ENCODE measurements around the gene GRIK4.

GRIK4 gene

DNA sequence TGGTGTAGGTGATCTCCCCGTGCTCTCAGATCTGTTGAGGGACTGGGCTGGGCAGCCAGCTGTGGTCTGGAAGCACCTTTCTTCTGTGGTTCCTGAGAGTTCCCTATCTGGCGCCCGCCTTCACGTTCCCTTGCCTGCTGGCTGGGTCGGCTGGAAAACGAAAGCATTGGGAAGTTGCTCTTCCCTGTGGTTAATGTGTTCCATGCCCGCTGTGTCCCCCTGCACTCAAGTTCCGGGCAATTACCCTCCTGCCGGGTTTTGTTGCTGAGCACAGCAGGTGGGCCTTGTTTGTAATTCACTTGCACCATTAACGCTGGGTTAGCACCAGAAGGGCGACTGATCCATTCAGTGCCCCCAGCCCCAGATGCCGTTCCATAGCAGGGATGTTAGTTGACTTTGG lies 134.1 kb downstream of the GRIK4 start:
- DNase-seq = no peak

- no peak for DNase-seq
Measured at GRCh38 chr11:120646206-120646605, 134.7 kb downstream of the GRIK4 start.

DNA sequence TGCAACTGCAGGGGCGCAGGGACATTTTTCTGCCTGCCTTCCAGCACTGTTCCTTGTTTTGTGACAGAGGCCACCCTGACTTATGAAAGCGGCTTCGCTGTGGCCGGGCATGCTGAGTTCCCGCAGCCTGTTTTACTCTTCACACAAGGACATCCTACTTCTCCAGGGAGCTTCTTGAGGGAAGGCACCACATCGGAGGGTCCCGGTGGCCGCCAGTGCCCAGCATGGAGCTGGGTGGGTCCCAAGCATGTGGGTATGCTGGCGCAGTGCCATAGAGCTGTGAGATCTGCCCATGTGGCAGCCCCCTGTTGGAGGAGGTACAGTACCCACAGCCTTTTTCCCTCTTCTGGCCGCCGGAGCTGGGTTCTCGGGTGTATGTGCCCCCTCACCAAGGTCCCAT lies 136.1 kb downstream of the GRIK4 start:
- DNase-seq = no peak

GRCh38 chr11:120648771-120649170 lies 137.2 kb downstream of the GRIK4 start:
- no peak for DNase-seq

DNA sequence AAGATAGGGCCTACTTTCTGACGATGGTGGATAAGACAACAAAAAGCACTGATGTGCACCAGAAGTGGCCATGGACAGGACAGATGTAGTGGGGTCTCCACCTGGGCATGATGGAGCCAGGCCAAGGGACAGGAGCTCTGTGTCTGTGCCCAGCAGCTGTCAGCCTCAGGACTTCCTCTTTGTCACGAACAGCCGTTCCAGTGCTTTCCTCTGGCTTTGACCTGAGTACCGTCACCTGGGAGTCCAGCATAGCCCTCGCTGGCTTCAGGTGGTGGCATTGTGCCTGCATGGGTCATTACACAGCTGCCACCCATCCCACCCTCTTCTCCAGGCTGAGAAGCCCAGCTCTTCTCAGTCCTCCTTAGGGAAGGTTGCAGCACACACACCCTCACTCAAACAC lies 137.8 kb downstream of the GRIK4 start:
- DNase-seq = no peak

GRCh38 chr11:120651396-120651795 lies 139.8 kb downstream of the GRIK4 start:
- DNase-seq = no peak

DNA sequence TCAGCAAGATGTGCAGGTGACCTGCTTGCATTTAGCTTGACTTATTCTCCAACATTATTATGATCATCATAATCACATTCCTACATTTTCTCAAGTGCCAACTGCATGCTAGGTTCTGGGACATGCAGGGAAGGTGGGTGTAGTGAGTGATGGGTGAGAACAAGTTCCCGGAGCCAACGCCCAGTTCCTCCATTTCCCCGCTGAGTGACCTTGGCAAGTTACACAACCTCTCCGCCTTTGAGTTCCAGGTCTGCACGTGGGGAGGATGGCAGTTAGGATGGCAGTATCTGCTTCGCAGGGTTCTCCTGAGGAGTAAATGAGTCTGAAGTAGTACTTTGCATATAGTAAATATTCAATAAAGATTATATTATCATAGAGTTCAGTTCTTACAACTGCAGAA lies 140.3 kb downstream of the GRIK4 start:
- DNase-seq = no peak

- no peak for DNase-seq
Measured at GRCh38 chr11:120652705-120653335, 141.3 kb downstream of the GRIK4 start.

DNA sequence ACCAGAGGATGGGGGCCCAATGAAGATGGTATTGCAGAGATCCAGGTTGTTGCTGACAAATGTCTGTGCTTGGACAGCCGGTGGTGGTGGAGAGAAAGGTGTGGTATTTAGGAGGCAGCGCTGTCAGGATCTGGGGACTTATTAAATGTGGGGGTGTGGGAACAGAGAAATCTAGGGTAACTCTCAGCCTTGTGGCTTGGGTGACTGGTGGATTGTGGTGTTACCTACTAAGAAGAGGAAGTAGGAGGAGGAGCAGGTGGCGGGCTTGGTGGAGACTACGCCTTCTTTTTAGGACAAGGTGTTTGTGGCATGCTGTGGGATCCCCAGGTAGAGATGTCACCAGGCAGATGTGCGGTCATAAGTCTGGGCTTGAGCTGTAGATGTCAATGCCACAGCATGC lies 144.0 kb downstream of the GRIK4 start:
- DNase-seq = no peak

DNA sequence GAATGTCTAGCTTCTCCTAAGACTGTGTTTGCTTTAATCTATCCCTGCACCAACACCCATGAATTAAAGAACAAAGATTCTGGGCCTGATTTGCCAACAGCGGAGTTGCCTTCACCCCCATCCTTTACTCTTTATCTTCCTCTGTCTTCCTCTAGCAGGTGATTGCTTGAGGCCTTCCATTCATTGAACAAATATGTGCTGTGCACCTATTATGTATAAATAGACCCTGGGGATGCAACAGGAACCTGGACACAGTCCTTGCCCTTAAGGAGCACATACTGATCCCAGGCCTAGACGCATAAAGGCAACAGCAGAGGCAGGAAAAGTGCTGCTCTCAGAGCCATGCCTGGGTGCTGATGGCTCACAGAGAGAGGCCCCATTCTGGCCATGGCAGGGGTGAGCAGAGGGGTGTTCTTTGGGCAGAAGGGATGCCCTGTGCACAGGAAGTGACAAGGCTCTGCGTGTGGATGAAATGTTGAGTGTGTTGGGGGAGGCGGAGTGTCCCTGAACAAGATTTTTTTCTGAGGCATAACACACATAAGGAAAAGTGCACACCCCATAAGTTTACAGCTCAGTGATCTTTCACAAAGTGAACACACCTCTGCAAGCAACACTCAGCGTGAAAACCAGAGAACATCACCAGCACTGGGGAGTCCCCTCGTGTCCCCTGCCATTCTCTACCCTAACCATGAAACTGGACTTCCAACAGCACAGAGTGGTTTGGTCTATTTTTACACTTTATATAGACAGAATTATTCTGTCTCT lies 145.9 kb downstream of the GRIK4 start:
- no peak for DNase-seq

- no peak for DNase-seq
Measured at GRCh38 chr11:120658071-120658423, 146.5 kb downstream of the GRIK4 start.

GRCh38 chr11:120659076-120659475 lies 147.5 kb downstream of the GRIK4 start:
- DNase-seq = no peak

DNA sequence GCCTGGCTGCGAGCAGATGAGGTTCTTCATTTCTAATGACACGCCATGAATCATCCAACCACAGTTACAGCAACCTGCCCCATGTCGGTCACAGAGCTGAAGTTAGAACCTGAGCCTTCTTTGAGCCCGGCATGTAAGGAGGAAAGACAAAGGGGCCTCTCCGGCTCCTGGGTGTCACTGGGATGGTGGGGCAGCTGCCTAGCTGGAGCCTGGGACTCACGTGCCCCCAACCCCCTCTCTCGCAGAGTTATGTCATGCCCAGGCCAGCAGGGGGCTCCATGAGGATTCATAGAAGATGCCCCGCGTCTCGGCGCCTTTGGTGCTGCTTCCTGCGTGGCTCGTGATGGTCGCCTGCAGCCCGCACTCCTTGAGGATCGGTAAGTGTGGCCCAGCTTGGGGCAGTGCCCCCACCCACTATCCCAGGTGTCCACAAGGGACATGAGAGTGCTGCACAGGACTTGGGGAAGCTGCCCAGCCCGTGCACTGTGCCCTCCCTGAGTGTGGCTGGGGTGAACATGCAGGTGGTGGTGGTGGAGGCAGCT lies 148.5 kb downstream of the GRIK4 start:
- no peak for DNase-seq

GRCh38 chr11:120662071-120662676 lies 150.6 kb downstream of the GRIK4 start:
- no peak for DNase-seq

GRCh38 chr11:120663142-120663541 lies 151.6 kb downstream of the GRIK4 start:
- no peak for DNase-seq

DNA sequence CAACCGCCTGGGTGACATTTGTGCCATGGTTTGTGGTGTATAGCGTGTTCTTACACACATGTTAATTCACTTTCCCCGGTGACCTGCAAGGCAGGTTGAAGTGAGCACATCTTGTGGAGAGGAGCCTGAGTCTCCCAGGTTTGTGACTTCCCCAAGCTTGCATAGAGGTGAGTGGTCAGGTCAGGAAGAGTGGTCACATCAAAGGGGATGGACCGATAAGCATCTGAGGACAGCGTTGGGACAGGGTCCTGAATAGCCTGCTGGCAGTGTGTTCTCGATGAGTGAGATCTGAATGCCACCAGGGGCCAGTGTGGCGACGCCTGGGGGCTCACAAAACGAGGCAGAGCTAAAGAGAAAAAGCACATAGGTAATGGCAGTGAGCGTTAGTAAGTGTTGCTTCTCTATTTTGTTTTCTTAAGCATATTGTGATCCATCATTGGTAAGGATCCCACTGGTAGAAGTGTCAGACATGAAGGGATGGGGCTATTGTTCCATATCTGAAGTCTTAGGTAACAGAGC lies 154.6 kb downstream of the GRIK4 start:
- DNase-seq = no peak

- no peak for DNase-seq
Measured at GRCh38 chr11:120667281-120667680, 155.7 kb downstream of the GRIK4 start.

- DNase-seq = no peak
Measured at GRCh38 chr11:120667934-120668333, 156.4 kb downstream of the GRIK4 start.

- no peak for DNase-seq
Measured at GRCh38 chr11:120668537-120668936, 157.0 kb downstream of the GRIK4 start.

DNA sequence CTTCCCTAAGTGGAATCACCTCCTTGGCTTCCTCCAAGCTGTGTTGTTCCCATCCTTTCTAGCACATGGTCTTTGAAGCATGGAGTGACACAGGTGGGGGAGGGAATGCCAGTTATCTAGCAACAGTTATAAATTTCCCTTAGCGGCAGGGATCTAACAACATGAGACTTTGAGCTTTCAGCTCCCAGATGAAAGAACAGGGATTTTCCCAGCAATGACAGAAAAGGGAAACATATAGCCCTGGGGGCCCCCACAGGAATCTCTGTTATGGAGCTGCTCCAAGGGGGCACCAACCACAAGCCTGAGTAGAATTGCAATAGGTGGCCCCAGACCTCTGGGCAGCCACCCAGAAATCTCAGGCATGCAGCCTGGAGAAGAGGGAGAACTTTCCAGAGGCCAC lies 163.0 kb downstream of the GRIK4 start:
- no peak for DNase-seq

GRCh38 chr11:120675171-120675570 lies 163.6 kb downstream of the GRIK4 start:
- DNase-seq = no peak

DNA sequence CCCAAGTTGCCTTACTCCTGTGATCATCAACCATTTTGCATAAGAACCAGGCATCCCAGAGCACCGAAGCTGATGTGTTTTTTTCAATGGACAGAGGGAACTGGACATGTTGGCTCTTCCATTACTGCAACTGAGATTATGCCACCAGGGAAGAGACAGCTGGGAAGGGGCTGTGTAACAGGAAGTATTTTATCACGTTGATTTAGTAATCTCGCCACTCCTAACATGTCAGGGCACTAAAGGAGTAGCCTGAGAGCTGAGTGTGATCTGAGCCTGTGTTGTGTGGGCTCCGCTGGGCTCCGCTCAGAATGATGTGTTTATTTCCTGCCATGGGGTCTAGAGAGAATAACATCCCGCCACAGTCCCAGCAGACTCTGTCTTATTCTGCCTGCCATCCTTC lies 165.4 kb downstream of the GRIK4 start:
- no peak for DNase-seq

DNA sequence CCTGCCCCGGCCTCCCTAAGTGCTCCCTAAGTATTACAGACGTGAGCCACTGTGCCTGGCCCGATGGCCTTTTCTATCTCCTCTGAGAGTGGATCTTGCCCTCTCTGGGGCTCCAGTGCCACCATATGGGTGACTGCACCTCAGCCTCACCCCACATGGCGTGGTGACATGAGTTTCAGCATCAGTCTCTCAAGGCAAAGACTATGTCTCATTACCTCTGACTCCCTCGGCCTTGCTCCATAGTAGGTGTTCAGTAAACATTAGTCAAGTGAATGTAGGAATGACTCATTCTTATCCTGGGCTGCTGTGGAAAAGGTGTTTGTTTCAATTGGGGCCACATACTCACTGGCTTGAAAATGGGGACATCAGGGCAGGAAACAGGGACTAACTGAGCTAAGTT lies 168.8 kb downstream of the GRIK4 start:
- DNase-seq = no peak
